HG02884 (cell line): ENCODE data around the gene KBTBD4.
"Not testable (repeated sequence)": the region's sequence is repeated elsewhere in the genome, so short reads cannot be mapped to it uniquely, and the experiment has no call there.

ENCODE experiments used
- ATAC-seq: cut with Tn5 transposase; IDR thresholded peaks from one replicate; pipeline ENCODE4 v1.9.1; 2021; ENCODE audit warnings: mild to moderate bottlenecking, moderate library complexity; ENCODE audit not compliant: unreplicated experiment

KBTBD4 gene

DNA sequence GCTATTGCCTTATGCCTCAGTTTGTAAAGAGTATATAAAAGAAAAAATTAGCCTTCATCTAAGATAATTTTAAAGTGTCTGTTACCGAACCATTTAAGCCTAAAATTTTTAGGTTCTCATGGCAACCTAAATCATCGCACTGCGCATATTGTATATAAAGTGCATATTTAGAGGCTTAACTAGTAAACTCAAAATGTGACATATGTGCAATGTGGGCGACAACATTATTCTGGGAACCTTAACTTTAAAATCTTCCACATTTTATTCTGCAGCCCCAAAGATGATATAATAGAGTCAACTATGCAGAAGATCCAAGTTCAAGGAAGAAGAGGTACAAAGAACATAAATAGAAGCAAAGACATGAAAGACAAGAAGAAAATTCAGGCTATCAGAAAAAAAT lies 48.8 kb downstream of the KBTBD4 start:
- ATAC-seq, result no peak

DNA sequence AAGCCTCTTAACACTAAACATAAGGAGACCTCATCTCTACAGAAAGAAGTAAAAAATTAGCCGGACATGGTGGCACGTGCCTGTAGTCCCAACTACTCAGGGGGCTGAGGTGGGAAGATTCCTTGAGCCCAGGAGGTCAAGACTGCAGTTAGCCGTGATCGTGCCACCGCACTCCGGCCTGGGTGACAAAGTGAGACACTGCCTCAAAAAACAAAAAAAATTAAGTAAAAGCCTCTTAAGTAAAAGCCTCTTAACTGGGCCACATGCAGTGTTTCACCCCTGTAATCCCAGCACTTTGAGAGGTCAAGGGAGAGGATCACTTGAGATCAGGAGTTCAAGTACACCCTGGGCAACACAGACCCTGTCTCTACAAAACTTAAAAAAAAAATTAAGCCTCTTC lies 51.6 kb downstream of the KBTBD4 start:
- no peak for ATAC-seq

DNA sequence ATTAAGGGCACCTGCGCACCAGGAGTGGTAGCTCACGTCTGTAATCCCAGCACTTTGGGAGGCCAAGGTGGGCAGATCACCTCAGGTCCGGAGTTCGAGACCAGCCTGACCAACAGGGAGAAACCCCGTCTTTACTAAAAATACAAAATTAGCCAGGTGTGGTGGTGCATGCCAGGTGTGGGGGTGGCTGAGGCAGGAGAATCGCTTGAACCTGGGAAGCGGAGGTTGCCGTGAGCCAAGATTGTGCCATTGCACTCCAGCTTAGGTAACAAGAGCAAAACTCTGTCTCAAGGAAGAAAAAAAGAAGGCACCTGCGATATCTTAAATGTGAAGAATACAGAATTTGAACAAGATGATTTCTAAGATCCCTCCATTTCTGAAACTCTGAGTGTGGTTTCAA lies 52.7 kb downstream of the KBTBD4 start:
- not testable (repeated sequence) for ATAC-seq

DNA sequence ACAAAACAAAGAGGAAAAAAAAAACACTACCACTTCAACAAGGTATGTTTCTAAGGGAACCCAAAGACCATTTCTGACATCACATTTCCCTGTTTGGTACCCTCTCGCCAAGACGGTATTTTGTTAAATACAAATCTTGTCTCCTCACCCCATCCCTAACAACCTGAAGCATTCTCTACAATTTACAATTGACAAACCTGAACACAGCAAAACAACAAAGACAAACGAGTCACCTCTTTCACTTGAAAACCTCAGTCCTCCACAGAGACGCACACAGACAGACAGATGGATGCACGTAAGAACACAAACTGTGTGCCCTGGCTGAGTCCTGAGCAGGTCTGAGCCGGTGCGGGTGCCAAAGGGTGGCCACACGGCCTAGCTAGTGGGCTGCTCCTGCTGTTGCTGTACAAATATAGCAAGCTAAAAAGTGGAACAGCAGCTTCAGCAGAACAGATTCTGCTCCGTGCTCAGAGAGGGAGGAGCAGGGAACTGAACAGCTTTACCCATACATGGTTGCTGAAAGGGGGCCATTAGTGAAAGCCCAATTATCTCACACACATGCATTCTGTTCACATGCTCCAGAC lies 54.4 kb downstream of the KBTBD4 start:
- ATAC-seq, result no peak

DNA sequence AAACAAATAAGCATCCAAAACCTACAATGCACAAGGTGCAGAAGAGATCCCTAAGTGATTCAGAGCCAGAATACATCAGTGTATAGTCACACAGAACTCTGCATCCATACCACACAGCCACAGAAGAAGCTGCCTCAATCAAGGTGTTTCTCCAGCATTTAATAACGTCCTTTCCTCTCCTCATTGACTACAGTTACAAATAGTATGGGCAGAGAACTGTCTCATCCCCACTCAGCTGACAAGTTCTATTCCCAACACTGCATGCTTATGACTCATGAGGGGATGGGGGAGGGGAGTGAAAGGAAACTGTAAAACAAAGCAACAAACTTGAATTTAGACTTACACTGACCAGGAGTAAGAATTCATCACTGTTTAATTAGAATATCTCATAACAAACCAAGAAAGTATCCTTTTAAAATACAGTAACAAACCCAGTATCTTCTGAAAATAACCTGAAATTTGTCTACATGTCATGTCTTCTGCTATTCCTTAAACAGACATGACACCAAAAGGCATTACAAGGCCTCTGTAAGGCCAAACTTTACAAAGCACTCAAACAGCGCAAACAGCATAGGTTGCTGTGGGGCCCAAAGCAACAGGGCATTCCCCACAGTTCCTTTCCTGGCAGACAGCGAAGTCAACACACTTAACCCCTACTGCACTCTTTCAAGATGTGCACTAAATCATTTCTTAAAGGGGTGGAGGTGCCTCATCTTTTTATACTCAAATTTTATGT lies 55.1 kb downstream of the KBTBD4 start:
- no peak for ATAC-seq
